GM12878 (cell line): ENCODE results near the gene LTV1. TPM values are rescaled to one million over a fixed set of nuclear protein-coding genes. Genes with fewer than 3 reads are reported as not detected.

Source experiments
- ATAC-seq: fragments of 200-7000 bp; cut with Tn5 transposase; 3 replicates; pipeline ENCODE4 v1.9.1; 2020; ENCODE audit warnings: mild to moderate bottlenecking, moderate library complexity
- Bru-seq: library from RNA; stranded (reverse); fragments of 400-500 nt; gene quantifications from one replicate; lab custom pipeline; 2021; lab: Mats Ljungman, UMichigan
- BruChase-seq, 2 experiments: library from RNA; stranded (reverse); fragments of 400-500 nt; gene quantifications; one replicate each; lab custom pipeline; 2021; lab: Mats Ljungman, UMichigan
- BruUV-seq: library from RNA; stranded (reverse); fragments of 400-500 nt; replicated peaks from 2 replicates; lab custom pipeline; 2021; lab: Mats Ljungman, UMichigan
- CTCF ChIA-PET: fragments of 300-600 bp; sonication (Branson Sonifier 250); formaldehyde crosslinking; extraction: SDS; loops from one replicate; lab custom pipeline; 2021; ENCODE audit warnings: inconsistent platforms; lab: Yijun Ruan, JAX
- POLR2A ChIA-PET: fragments of 350-600 bp; formaldehyde crosslinking; extraction: SDS; loops from one replicate; lab custom pipeline; 2021; ENCODE audit warnings: inconsistent platforms; lab: Charles Lee
- RAD21 ChIA-PET: fragments of 300-600 bp; sonication (Branson Sonifier 250); formaldehyde crosslinking; loops from one replicate; lab custom pipeline; 2023; ENCODE audit warnings: antibody characterized with exemption; ENCODE audit not compliant: unreplicated experiment; lab: Charles Lee
- SMC1A ChIA-PET: fragments of 300-600 bp; sonication (Branson Sonifier 250); formaldehyde crosslinking; loops from one replicate; lab custom pipeline; 2023; ENCODE audit not compliant: unreplicated experiment, uncharacterized antibody; lab: Charles Lee
- DNase-seq: peaks from one replicate; pipeline ENCODE4 v3.0.0-alpha.2; 2011; ENCODE audit warnings: low read depth, low spot score
- FAIRE-seq: peaks from 3 replicates; lab custom pipeline; 2011; peaks lifted over from hg19 to GRCh38; lab: Jason Lieb, UNC
- H2AFZ ChIP-seq: 2 replicates; pipeline ENCODE4 v1.6.0; 2011; ENCODE audit warnings: low read depth, low read length, control low read depth; ENCODE audit not compliant: control insufficient read depth
- H3K27ac ChIP-seq: 2 replicates; pipeline ENCODE4 v1.5.1; 2011; ENCODE audit warnings: control low read depth; ENCODE audit not compliant: control insufficient read depth, insufficient read depth
- H3K27me3 ChIP-seq, 2 experiments: replicated peaks in 1 of 2; 2 replicates each; pipeline versions ENCODE4 v1.6.0 to v1.6.1; 2011; ENCODE audit warnings: low read length in 1 of 2; ENCODE audit not compliant: control insufficient read depth in 2 of 2, insufficient read depth in 2 of 2
- H3K36me3 ChIP-seq, 2 experiments: 2 replicates each; pipeline ENCODE4 v1.5.1; 2011; ENCODE audit warnings: low read length in 1 of 2; ENCODE audit not compliant: control insufficient read depth in 2 of 2, insufficient read depth in 2 of 2
- H3K4me1 ChIP-seq: 2 replicates; pipeline ENCODE4 v1.6.1; 2011; ENCODE audit warnings: mild to moderate bottlenecking, low read length, moderate library complexity, mixed read lengths; ENCODE audit not compliant: control insufficient read depth, insufficient read depth
- H3K4me2 ChIP-seq: 2 replicates; pipeline ENCODE4 v1.6.0; 2011; ENCODE audit warnings: control low read depth; ENCODE audit not compliant: control insufficient read depth, insufficient read depth
- H3K4me3 ChIP-seq: fragments of 200-600 bp; sonication (generic); 2 replicates; pipeline ENCODE4 v1.5.1; 2016
- H3K79me2 ChIP-seq: 2 replicates; pipeline ENCODE4 v1.6.0; 2011; ENCODE audit warnings: low read length; ENCODE audit not compliant: control insufficient read depth, insufficient read depth
- H3K9ac ChIP-seq: 2 replicates; pipeline ENCODE4 v1.8.0; 2011; ENCODE audit warnings: low read length, control low read depth, mixed read lengths; ENCODE audit not compliant: control insufficient read depth, insufficient read depth
- H3K9me3 ChIP-seq: replicated peaks from 3 replicates; pipeline ENCODE4 v1.5.1; 2011; ENCODE audit warnings: mild to moderate bottlenecking, low read length; ENCODE audit not compliant: control insufficient read depth, insufficient read depth
- H4K20me1 ChIP-seq: 2 replicates; pipeline ENCODE4 v1.6.0; 2011; ENCODE audit not compliant: control insufficient read depth, insufficient read depth
- ASH2L ChIP-seq: fragments of 300-600, 200-600 bp; sonication (generic); IDR thresholded peaks from 2 replicates; pipeline ENCODE4 v1.6.1; 2017; ENCODE audit warnings: low read depth, mild to moderate bottlenecking, borderline replicate concordance
- DPF2 ChIP-seq: fragments of 450-650 bp; IDR thresholded peaks from 2 replicates; pipeline ENCODE4 v1.6.1; 2017; ENCODE audit warnings: mild to moderate bottlenecking
- FOXK2 ChIP-seq: fragments of 450-650 bp; IDR thresholded peaks from 2 replicates; pipeline ENCODE4 v1.6.1; 2017; ENCODE audit warnings: mild to moderate bottlenecking, moderate library complexity
- MTA2 ChIP-seq: fragments of 450-650 bp; IDR thresholded peaks from 2 replicates; pipeline ENCODE4 v1.6.1; 2016; ENCODE audit warnings: low read depth, mild to moderate bottlenecking, moderate library complexity
- NKRF ChIP-seq: fragments of 450-650 bp; conservative IDR thresholded peaks from 2 replicates; pipeline ENCODE4 v1.6.1; 2017; ENCODE audit warnings: mild to moderate bottlenecking, moderate library complexity
- TCF3 ChIP-seq: IDR thresholded peaks from 2 replicates; pipeline ENCODE4 v1.6.1; 2012; ENCODE audit warnings: low read depth, mild to moderate bottlenecking, low read length, borderline replicate concordance; ENCODE audit not compliant: insufficient read depth
- ZNF207 ChIP-seq: fragments of 450-650 bp; IDR thresholded peaks from 2 replicates; pipeline ENCODE4 v1.6.1; 2014; ENCODE audit warnings: antibody characterized with exemption, mild to moderate bottlenecking, borderline replicate concordance
- WGBS: methylation state at CpG from one replicate; pipeline ENCODE4 v1.1.6; 2016; ENCODE audit warnings: low lambda C conversion rate; ENCODE audit not compliant: insufficient replicate concordance, insufficient coverage; ENCODE audit errors: missing lambda C conversion rate; 5-methylcytosine and 5-hydroxymethylcytosine counted together
- in situ Hi-C: fragments of 300-500 bp; cut with MboI; formaldehyde crosslinking; loops from 9 replicates; pipeline ENCODE4 v1.14.3; 2018; ENCODE audit warnings: mixed read lengths
- intact Hi-C: fragments of 100-400 bp; cut with micrococcal nuclease; formaldehyde crosslinking; loops from one replicate; pipeline ENCODE4 v1.14.2; 2022; ENCODE audit not compliant: unreplicated experiment
- long read RNA-seq, 2 experiments: library from polyadenylated mRNA; unstranded; transcript quantifications; one replicate each; pipeline ENCODE4 v2.0.0, GENCODE V29; 2019 to 2020
- polyA minus RNA-seq, 3 experiments: library from RNA; depleted of rRNA, polyadenylated mRNA; stranded (reverse); fragments of >200 nt; gene quantifications; 2 replicates each; pipeline ENCODE4 v1.2.3, GENCODE V29; 2011
- polyA plus RNA-seq, 11 experiments: library from polyadenylated mRNA; depleted of rRNA in 4 of 11; unstranded in 6 of 11; stranded (reverse) in 5 of 11; fragments of >200 nt; fragmentation: Nextera tagmentation in 4 of 11; fragmentation: Illumina TruSeq in 1 of 11; extraction: Ambion mirVana in 4 of 11; extraction: Trizol in 1 of 11; gene quantifications; 1 replicate in 1 of 11; 2 replicates in 10 of 11; pipeline versions ENCODE4 v1.2.1 to v1.2.3, GENCODE V29; 2011 to 2016; ENCODE audit warnings: inconsistent platforms in 2 of 11, missing spikeins in 2 of 11, low read depth in 1 of 11
- total RNA-seq, 4 experiments: library from RNA; depleted of rRNA in 3 of 4; stranded (reverse); fragments of >200 nt in 3 of 4; fragmentation: Illumina TruSeq in 1 of 4; extraction: Trizol in 1 of 4; gene quantifications; 2 replicates each; pipeline versions ENCODE4 v1.2.1 to v1.2.3, GENCODE V29; 2013 to 2021
- TF ChIP-seq, protein P1 (sequence below): fragments of 450-650 bp; IDR thresholded peaks from 2 replicates; pipeline ENCODE4 v1.6.1; 2017; ENCODE audit warnings: mild to moderate bottlenecking, moderate library complexity

Gene LTV1
- 10.4 and 10.9 TPM in 2 replicates for total RNA-seq (2013; cell fraction: nucleolus; rRNA removed)
- 22.3 and 25.2 TPM in 2 replicates for total RNA-seq (2014; rRNA removed)
- 56.2 and 59.3 TPM in 2 replicates for total RNA-seq (2014; rRNA removed; fragmentation: Illumina TruSeq; extraction: Trizol)
- 30.8 and 31.4 TPM in 2 replicates for total RNA-seq (2021)
- 15.6 TPM for polyA plus RNA-seq (2011; ENCODE audit: low read depth)
- 28.5 and 39.3 TPM in 2 replicates for polyA plus RNA-seq (2011; rRNA removed)
- polyA plus RNA-seq (2011; cell fraction: cytosol; rRNA removed): 6.0 and 8.4 TPM in 2 replicates
- polyA plus RNA-seq (2011; cell fraction: nucleus; rRNA removed): 16.6 and 24.7 TPM in 2 replicates
- 19.1 and 30.0 TPM in 2 replicates for polyA plus RNA-seq (2012)
- polyA plus RNA-seq (2014; fragmentation: Illumina TruSeq; extraction: Trizol): 63.4 and 69.1 TPM in 2 replicates
- polyA plus RNA-seq (2014; fragmentation: Nextera tagmentation; extraction: Ambion mirVana): 10 to 100 TPM; 33.9 to 57.9 TPM
- 40.5 and 46.1 TPM in 2 replicates for polyA plus RNA-seq (2014; rRNA removed)
- polyA plus RNA-seq (2016; fragmentation: Nextera tagmentation; extraction: Ambion mirVana): 10 to 100 TPM; 59.9 to 66.4 TPM
- 5.5 and 8.6 TPM in 2 replicates for polyA minus RNA-seq (2011; rRNA and poly(A)+ RNA removed)
- polyA minus RNA-seq (2011; cell fraction: cytosol; rRNA and poly(A)+ RNA removed): 6.0 and 7.0 TPM in 2 replicates
- 8.2 and 14.4 TPM in 2 replicates for polyA minus RNA-seq (2011; cell fraction: nucleus; rRNA and poly(A)+ RNA removed)
- percentile 93 among the genes with signal in this experiment for Bru-seq, nascent RNA
- BruChase-seq, experiment 1, labeled RNA remaining after a 6-hour chase: percentile 81 among the genes with signal in this experiment
- percentile 88 among the genes with signal in this experiment for BruChase-seq, experiment 2, labeled RNA remaining after a 2-hour chase
- long read RNA-seq, experiment 1, transcript LTV1-201 (11 exons, 1,847 nt): major isoform, 50 of 62 reads
- long read RNA-seq, experiment 1, partial matches to known transcripts: 6 of 62 reads
- long read RNA-seq, experiment 1, other reads (novel, unspliced or antisense): 6 of 62 reads
- long read RNA-seq, experiment 2, transcript LTV1-201 (11 exons, 1,847 nt): major isoform, 288 of 518 reads
- long read RNA-seq, experiment 2, partial matches to known transcripts: 205 of 518 reads
- long read RNA-seq, experiment 2, other reads (novel, unspliced or antisense): 25 of 518 reads

DNA sequence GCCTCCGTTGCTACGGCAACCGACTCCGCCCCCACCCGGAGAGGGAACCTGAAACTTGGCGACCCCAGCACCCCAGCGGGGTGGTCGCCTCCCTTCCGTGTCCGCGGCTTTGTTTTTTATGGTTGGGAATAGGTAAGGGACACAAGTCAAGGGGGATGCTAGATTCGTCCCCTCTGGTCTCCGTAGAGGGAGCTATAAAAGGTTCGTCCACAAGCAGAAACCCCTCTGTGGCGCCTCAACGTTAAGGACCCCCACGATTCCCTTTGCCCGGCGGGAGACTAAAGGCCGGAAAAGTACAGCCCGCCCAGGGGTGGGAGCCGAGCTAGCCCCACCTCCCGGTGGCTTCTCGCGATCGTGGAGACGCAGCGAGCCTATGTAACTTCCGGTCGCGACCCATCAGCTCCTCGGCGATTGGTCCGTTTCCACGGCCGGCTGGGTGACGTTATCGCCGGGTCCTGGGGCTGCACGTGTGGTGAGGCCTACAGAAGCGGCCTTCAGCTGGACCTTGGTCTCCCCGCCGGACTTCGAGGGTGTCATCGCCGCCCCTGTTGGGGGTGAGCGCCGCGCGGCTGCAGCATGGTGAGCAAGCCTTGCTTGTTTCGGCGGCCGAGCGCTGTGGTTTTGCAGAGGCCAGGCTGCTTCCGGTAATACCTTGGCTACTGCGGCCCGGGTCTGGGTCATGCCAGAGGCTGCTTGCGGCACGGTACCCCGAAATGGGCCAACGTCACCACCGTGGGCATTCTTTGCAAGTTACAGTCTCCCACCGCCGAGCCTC, at the start of gene LTV1:
Gene LTV1 (plus strand): TSS at position 437 of the 775 bp plus-strand sequence. CDS start 140 bp downstream, at position 577.
- peaks cover 23% of the 10 kb centered on the region for H3K79me2 ChIP-seq
- peak within 1 kb of the TSS; percentile 91 for H2AFZ ChIP-seq
- H3K27ac ChIP-seq: peak within 1 kb of the TSS; percentile 78
- peak; percentile 99 for ATAC-seq
- peak within 1 kb of the TSS; percentile 88 for H3K4me3 ChIP-seq
- CTCF ChIA-PET: interaction anchor here (0.6 to 3.7 kb wide), 10 partner anchors 8 to 396 kb away, joined by 3 to 11 read pairs (median 3); no protein-coding TSS in a partner anchor
- peak; percentile 93 for FAIRE-seq
- H3K27me3 ChIP-seq: no peaks in the 10 kb centered on the region
- intact Hi-C loops: loop anchor here (5.0 kb wide), 3 partner anchors 266 to 391 kb away; partner anchors contain the start of genes ADAT2, FUCA2 and PEX3
- H4K20me1 ChIP-seq: no peaks in the 10 kb centered on the region
- H3K9ac ChIP-seq: peak within 1 kb of the TSS; percentile 93
- under 1% methylated on average over 63 of the region's 64 CpGs for WGBS
- no peaks in the 10 kb centered on the region for H3K4me1 ChIP-seq
- POLR2A ChIA-PET: interaction anchor here (0.6 to 1.8 kb wide), 4 partner anchors 10 to 958 kb away, joined by 3 to 4 read pairs (median 4); no protein-coding TSS in a partner anchor
- RAD21 ChIA-PET: interaction anchor here (0.6 to 1.5 kb wide), 9 partner anchors 20 to 1426 kb away, joined by 3 to 4 read pairs (median 3); no protein-coding TSS in a partner anchor
- peak within 1 kb of the TSS; percentile 75 for H3K4me2 ChIP-seq
- peaks cover 2 to 13% of the 10 kb centered on the region in 2 experiments for H3K36me3 ChIP-seq
- no peaks in the 10 kb centered on the region; the same call in 2 of the 3 replicates for H3K9me3 ChIP-seq
- in situ Hi-C loops: no loop called here
- SMC1A ChIA-PET: interaction anchor here (0.7 to 3.0 kb wide), 11 partner anchors 11 to 336 kb away, joined by 3 to 7 read pairs (median 4); no protein-coding TSS in a partner anchor
- DNase-seq: peak; percentile 81
- BruUV-seq: no TSS peak
- TF ChIP-seq, protein P1, sequence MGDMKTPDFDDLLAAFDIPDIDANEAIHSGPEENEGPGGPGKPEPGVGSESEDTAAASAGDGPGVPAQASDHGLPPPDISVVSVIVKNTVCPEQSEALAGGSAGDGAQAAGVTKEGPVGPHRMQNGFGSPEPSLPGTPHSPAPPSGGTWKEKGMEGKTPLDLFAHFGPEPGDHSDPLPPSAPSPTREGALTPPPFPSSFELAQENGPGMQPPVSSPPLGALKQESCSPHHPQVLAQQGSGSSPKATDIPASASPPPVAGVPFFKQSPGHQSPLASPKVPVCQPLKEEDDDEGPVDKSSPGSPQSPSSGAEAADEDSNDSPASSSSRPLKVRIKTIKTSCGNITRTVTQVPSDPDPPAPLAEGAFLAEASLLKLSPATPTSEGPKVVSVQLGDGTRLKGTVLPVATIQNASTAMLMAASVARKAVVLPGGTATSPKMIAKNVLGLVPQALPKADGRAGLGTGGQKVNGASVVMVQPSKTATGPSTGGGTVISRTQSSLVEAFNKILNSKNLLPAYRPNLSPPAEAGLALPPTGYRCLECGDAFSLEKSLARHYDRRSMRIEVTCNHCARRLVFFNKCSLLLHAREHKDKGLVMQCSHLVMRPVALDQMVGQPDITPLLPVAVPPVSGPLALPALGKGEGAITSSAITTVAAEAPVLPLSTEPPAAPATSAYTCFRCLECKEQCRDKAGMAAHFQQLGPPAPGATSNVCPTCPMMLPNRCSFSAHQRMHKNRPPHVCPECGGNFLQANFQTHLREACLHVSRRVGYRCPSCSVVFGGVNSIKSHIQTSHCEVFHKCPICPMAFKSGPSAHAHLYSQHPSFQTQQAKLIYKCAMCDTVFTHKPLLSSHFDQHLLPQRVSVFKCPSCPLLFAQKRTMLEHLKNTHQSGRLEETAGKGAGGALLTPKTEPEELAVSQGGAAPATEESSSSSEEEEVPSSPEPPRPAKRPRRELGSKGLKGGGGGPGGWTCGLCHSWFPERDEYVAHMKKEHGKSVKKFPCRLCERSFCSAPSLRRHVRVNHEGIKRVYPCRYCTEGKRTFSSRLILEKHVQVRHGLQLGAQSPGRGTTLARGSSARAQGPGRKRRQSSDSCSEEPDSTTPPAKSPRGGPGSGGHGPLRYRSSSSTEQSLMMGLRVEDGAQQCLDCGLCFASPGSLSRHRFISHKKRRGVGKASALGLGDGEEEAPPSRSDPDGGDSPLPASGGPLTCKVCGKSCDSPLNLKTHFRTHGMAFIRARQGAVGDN: peak; percentile 80; the same call in 1 of the 2 replicates
- no peak for TF ChIP-seq DPF2
- TF ChIP-seq ASH2L: 0 out of 2 replicates have a peak, but pooled peaks have one; percentile 52
- peak; percentile 99 for TF ChIP-seq NKRF
- TF ChIP-seq FOXK2: peak; percentile 52
- 0 out of 2 replicates have a peak, but pooled peaks have one; percentile 38 for TF ChIP-seq MTA2
- peak; percentile 36; the same call in 1 of the 2 replicates for TF ChIP-seq ZNF207
- TF ChIP-seq TCF3: no peak
